CD4-positive, alpha-beta T cell treated with Interferon gamma for 1 hour (primary cell): ENCODE results near the gene IGIP.

ENCODE experiments used
- DNase-seq: peaks from one replicate; pipeline ENCODE4 v3.0.0-alpha.2; 2020

Gene IGIP

DNA sequence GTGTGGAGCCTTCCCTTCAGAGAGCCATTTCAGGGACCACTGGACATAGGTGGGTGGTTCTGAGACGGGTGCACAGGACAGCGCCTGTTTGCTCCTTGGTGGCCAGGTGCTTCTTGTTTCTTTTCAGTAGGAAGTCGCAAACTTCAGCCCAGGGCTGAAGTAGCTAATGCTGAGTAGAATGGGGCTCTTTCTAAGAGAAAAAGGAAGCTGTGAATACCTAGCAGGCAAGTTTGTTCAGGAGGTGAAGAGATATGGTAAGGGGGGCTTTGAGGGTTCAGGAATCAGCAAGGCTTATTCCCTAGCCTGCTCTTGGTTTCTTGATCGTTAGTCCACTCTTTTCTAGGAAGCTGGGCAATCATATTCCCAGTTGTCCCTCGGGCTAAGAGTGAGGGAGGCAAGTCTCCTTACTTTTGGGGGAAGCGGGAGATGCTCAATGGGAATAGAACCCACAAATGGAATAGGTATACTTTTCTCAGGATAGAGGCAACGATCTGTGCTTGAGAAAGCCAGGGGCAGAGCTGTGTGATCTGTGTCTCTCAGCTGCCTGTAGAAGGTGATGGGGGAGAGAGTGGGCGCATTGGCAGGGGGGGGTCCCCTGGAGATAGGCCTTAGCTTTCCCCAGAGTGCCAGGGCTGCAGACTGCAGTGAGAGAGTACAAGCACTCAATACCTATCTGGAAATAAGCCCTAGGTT is 13.7 kb upstream of the IGIP start:
- DNase-seq: no peak

DNA sequence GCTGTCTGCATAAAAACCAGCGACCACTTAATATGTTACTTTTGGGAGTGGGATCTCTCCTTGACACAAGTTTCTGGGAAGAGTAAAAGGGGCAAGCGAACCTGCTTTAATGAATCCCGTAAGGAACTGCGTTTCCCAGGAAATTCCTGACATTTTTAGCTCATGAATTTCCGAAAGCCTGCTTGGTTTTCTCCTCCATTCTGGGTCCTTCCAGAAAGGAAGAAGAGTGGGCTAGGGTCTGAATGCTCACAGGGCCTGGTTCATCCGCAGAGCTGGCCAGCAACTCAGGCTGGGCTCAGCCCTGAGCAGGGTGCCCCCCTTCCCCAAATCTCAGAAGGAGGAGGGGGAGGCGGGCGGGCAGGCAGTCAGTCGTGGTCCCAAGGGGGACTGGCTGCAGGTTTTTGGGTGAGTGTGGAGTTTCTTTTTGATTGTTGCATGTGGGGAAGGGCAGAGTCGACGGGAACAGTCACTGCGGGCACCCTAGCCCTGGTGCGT is 13.0 kb upstream of the IGIP start:
- no peak for DNase-seq

DNA sequence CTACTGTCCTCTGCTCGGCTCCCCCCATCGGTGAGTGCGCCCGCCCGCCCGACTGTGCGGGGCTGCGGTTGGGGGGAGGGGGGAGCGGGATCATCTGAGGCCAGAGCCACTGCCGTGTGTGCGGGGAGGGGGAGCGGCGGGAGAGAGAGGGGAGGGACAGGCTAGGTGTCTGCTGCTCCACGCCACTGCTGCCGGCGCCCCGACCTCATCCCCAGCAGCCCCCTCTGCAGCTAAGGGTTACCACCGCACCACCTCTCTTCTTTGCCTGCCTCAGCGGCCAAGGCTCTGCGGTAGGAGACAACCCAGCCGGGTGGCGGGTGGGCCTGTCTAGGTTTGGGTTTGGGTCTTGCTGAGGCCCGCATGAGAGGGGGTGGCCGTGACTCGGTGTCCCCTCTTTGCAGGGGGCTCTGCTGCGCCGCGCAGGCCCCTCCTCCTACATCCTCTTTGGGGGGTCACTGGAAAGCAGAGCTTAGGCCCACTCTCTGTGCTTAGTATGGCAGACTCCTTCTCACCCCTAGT is 12.5 kb upstream of the IGIP start:
- DNase-seq: peak; percentile 10

DNA sequence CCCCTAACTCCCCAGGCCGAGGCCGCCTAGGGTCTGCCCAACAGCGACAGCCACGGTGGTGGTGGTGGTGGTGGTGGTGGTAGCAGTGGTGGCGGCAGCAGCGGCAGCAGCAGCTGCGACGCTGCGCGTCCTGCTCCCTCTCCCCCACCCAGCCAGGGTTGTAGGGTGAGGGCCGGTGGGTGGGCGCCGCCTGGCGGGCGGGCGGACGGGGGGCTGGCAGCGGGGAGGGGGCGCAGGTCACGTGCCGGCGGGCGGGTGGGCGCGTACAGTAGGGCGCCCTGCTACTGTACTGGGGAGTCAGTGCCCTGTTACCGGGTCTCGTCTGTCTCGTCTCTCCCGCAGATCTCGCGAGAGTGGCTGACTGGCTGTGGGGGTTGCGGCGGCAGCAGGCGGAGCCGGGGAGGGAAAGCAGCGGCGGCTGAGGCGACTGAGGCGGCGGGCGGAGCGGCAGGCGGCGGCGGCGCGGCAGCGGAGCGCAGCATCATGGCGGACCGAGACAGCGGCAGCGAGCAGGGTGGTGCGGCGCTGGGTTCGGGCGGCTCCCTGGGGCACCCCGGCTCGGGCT is 12.0 kb upstream of the IGIP start, which contains the start of gene PURA:
Gene PURA, plus strand, starts transcription at position 411 of the 565 bp plus-strand sequence. Its CDS starts 73 bp downstream, at position 484.
- peak; percentile 97 for DNase-seq

DNA sequence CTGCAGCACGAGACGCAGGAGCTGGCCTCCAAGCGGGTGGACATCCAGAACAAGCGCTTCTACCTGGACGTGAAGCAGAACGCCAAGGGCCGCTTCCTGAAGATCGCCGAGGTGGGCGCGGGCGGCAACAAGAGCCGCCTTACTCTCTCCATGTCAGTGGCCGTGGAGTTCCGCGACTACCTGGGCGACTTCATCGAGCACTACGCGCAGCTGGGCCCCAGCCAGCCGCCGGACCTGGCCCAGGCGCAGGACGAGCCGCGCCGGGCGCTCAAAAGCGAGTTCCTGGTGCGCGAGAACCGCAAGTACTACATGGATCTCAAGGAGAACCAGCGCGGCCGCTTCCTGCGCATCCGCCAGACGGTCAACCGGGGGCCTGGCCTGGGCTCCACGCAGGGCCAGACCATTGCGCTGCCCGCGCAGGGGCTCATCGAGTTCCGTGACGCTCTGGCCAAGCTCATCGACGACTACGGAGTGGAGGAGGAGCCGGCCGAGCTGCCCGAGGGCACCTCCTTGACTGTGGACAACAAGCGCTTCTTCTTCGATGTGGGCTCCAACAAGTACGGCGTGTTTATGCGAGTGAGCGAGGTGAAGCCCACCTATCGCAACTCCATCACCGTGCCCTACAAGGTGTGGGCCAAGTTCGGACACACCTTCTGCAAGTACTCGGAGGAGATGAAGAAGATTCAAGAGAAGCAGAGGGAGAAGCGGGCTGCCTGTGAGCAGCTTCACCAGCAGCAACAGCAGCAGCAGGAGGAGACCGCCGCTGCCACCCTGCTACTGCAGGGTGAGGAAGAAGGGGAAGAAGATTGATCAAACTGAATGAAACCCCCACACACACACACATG is 11.2 kb upstream of the IGIP start:
- DNase-seq: peak; percentile 51

DNA sequence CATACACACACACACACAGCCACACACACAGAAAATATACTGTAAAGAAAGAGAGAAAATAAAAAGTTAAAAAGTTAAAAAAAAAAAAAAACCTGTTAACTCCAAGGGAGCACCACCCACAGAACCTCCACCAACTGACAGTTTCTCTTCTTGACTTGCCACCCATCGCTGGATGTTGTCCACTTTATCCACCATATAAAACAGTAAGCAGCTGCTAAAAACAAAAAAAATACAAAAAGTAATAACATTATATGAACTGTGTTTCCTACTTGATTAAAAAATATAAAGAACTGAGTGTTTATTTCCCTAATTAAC is 10.6 kb upstream of the IGIP start:
- no peak for DNase-seq

DNA sequence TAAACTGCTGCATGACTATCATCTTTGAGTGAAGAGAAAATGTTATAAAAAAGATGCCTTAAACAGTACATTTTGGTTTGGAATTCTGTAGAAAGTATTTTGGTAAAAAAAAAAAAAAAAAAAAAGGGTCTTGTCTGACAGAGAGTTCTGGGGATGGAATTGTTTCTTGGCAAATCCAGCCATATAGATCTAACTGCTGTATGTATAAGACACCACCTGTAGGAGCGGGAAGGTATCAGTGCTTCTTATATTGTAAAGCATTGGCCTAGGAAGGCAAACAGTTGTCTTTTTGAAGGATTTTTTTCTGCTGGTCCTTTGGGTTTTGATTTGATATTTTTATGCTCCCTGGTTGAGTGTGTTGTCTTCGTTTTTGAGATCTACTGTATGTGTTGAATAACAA is 9.0 kb upstream of the IGIP start:
- no peak for DNase-seq

DNA sequence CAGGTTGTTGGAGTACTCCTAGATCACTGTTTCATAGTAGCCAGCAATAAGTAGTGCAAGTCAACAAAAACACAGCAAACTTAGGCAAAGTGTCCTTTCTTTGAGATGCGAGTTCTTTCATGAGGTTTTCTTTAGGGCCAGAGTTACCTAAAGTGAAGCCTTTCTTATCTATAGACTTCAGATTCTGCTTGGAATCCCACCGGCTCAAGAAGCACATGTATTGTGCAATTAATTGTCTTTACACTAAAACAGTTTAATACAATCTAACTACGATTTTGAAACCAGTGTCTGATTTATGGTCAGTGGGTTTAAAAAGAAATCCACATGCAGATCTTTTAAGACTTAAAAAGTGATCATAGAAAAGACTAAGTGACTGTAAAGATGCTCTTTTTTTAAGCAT is 8.2 kb upstream of the IGIP start:
- DNase-seq: no peak

DNA sequence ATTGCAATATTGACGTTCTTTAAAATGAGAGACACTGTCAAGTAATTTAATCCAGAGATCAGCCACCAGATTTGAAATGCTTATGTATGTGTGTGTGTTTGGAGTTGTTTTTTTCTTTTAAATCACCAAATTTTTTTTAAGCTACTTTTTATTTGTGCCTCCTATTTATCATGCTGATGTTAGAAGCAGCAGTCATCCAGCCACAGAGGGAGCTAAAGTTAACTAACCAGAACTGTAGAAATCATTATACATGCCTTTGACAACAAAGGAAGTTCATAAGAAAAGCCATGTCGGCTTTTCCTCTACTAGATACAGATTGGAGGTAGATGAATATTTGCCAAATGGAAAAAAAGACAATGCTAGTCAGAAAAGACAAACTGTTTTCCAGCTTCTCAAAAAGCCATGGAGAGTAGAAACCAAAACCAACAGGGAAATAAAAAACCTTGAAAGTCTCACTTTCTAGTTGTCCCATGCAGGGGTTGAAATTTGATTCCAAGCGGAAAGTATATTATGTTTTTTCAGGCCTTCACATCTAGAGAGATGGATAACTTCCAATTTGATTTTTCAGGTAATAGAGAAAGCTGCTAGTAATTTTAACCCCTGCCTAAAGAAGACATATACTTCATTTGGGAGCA is 7.3 kb upstream of the IGIP start:
- no peak for DNase-seq

DNA sequence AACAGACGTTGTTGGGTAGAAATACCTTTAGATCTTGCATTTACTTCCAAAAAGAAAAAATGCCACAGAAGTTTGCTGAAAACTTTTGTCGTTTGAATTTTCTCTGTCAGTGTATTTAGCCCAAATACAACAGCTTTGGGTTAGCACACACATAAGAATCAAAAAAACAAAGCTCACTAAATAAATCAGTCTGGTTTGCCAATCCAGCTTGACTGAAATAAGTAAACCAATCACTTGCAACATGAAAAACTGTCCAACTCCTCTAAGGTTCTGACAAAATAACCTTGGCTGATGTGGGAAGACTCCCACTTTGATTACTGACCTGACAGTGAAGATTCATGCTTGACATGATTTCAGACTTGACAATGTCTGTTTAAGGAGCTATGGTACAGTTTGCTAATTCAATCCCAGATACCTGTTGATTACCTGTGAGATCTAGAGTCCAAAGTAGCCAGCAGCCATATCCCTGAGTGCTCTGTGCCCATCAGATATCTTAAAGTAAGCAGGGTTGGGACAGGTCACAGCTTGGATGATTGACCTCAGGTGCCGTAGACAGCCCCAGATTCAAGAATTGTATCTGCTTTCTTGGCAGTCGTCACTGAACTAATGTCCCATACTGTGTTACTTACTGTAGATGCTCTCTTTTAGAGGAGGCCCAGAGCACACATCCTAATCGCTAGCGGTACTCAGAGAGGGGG is 727 bp downstream of the IGIP start:
- no peak for DNase-seq

DNA sequence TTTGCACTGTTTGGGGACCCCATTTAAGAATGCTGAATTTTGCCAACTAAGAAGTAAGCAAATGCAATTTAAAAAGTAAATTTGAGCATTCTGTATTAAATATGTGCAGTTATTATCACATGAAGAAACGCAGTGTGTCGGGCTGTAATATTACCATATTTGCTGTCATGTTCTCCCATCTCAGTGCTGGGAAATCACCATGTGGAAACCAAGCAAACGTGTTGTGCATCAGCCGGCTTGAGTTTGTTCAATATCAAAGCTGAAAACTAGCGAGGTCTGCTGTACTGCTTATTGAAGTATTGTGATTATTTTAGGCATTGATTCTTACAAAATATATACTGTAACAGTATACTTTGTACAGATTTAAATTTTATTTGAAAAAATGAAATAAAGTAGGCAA is 2.6 kb downstream of the IGIP start:
- DNase-seq: no peak

DNA sequence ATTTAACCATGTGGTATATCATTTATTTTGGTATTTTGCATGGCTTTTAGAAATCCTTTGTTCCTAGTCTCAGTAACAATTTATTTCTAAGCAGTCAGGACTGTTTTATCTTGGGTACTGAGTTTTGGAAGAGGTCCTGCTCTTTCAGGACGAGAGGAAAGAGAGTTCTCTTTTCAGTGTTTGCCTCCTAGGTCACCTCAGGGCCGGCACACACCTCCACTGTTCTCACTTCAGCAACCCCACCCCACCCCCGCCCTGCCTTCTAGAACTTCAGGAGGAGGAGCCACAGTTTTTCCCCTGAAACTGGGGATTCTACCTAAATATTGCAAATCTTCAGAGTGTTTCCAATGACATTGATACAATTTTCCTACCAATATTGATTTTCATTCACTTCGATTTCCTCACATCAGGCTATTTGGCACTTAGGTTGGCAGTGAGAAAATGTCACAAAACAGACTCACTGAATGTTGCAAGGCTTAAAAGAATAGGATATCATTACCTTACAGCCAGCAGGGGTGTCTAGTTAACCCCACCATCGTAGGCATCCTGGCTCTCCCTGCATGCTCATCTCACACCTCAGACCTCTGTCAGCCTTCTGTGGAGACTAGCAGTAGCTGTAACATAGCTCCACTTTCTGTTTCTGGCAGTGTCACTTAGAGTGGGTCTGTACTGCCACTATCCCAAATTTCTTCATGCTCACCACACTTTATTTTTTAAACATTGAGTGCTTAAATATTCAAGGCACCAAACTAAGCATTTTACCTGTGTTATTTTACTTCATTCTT is 5.4 kb downstream of the IGIP start:
- no peak for DNase-seq

DNA sequence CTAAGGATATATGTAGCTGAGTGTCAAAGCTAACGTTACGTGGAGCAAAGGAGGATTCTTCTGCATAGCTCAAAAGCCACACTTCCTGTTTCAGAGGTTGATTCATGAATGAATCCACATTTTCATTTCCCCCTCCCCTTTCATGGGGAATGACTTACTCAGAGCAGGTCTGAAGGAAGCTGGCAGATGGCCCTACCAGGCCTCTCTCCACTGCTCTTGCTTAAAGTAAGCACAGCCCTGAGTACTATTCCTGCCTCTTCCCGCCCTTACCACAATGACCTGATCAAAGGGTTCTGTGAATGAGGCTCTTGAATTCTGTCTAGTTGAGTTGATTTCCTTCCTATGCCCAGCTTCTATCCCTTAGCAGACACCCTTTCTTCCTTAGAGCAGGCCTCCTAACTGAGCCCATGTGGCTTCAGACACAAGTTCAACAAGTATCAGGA is 6.3 kb downstream of the IGIP start:
- peak; percentile 11 for DNase-seq

DNA sequence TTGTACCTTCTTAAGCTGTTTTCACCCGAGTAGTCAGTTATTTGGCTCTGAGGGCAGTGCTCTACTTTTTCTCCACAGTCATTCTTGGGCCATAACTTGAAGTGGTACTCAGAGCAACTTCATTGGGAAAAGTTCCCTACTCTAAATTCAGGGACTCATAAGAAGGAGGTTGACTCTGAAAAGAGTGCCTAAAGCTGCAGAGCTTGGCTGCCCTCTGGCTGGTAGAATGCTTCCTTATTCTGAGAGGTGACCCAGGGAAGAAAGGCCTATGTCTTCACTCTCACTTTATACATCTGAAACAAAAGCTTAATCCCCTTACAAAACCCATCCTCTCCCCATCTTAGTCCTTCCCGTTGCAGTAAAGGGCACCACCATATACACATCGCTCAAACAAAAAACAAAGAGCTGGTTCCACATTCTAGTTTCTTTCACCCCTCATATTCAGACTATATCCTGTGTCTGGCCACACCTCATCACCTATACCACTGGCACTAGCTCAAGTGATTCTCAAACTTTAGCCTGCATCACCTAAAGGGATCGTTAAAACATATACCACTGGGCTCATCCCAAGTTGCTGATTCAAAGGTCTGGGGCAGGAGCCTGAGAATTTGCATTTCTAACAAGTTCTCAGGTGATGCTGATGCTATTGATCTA is 7.9 kb downstream of the IGIP start:
- no peak for DNase-seq

DNA sequence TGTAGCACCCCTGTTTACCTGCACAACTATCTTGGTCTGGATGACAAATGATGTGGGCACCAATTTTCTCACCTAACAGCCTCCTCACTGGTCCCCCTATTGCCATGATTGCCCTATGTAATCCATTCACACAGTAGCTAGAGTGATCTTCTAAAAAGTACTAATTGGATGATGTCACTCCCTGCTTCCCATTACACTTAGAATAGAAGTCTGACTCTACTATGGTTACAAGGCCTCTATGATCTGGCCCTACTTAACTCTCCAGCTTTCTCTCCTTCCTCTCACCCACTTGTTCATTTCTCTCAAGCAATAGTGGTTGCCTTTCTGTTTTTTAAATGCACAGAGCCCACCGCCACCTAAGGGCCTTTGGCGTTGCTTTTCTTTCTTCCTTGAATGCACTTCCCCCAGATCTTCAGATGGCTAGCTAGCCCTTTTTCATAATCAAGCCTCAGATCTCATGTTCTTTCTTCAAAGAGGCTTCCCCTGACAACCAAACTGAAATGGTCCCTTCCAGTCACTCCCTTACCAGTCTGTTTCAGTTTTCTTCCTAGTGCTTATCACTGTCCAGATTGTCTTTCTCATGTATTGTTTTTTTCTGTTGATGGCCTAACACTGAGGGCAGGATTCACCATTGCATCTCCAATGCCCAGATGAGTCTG is 8.7 kb downstream of the IGIP start:
- no peak for DNase-seq

DNA sequence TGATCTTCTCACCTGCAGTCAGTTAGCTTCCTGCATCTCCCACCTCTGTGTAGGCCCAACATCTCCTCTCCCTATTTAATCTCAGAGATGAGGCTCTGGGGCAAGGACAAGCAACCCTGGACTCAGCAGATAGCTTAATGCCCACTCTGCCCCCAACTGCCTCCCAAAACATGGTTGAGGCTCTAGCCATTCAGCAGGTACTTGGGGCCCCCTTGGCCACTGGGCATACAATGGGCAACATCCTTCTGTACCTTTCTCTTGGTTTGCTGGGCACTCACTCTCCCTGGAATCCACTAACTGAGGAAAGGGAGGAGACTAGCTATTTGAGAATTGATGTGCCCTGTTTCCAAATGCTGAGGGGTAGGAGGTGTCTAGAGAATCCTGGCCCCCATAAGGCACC is 9.4 kb downstream of the IGIP start:
- no peak for DNase-seq

DNA sequence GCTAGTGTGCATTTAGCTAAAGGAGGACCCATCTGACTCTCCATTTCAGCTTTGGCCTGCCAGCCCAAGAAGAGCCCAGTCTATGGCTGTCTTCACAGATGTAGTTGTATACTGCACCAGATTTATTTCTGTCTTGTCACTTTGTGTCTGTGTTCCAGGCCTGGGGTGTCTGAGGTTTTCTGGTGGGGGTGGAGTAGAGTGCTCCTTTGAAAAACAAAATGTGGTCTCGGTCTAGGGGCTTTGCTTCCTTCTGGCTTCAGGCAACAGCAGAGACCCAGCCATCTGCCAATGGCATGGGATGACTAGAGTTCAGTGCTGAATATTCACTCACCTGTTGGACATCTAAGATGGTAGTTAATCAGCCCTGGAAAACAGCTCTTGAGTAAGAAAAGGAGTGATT is 10.9 kb downstream of the IGIP start:
- no peak for DNase-seq

DNA sequence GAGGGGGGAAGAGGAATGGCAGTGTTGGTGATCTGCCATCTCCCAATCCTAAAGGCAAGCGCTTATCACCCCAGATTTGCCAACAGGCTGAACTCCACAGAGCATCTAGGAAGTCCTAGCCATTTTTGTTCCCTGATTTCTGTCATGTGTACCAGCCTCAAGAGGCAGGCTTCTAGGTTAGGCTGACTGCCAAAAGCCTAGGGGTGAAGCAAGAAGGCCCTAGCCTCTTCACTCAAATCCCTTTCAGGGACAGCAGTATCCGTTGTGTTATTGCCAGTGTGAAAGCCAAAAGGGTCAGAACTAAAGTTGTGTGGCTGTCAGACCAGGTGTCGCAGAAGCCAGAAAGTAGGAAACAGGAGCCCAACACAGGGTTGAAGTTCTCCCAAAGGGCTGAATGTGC is 14.7 kb downstream of the IGIP start:
- no peak for DNase-seq

DNA sequence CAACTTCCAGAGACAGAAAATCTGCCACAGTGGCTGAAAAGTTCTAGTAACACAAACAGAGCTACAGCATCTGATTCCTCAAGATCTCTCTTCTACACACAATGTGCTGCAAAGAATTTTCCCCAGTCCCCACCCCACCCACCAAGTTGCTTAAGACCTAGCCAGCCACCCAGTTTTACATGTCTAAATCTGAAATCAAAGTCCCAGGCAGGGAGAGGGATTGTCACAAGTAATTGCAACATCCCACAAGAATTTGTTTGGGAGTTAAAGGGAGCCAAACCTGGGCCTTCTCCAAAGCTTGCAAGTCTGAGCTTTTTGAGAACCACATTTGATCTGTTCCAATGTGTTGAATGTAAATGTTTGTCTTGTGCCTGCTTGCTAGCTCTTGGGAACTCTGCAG is 15.5 kb downstream of the IGIP start:
- no peak for DNase-seq

DNA sequence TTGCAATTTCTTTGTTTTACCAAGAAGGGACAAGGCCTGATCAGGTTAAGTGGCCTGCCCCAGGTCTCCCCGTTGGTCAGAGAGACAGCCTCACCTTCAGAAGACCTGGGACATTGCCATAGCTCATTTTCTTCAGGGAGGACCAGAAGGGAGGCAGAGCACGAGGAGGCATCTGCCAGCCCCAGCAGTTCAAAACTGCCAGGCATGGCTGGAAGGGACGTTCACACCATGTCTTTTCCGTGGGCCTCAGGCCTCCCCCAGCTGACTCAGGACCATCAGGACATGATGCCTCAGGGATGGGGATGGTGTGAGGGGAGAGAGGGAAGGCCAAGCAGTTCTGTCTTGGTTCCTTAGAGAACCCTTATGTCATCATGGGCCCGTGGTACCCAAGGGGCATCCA is 16.5 kb downstream of the IGIP start:
- no peak for DNase-seq

DNA sequence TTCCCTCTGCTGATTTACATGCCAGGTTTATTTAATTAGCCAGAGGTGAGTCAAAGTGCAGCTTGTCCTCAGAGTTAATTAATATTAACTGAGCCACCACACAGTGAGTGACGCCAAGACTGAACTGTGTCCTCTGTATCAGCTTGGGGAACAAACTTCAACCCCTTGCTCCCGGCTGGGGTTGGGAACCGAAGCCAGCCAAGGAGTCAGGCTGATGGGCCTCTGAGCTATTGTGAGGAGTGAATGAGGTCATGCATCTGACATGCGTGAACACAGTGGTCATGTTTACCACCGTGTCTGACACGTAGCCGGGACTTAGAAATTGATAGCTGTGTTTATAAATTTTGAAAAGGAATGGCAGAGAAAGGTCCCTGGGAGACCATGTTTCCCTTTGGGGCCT is 17.1 kb downstream of the IGIP start:
- no peak for DNase-seq
